Calu3 (cell line): Measurements from ENCODE around the gene CATSPERB. TPM values are rescaled to one million over a fixed set of nuclear protein-coding genes. Genes with fewer than 3 reads are reported as not detected.

Experiments
- BruUV-seq: library from RNA; stranded (reverse); fragments of 400-500 nt; replicated peaks from 2 replicates; lab custom pipeline; 2021; lab: Mats Ljungman, UMichigan
- CTCF ChIA-PET: fragments of 300-600 bp; sonication (Branson Sonifier 250); formaldehyde crosslinking; loops from one replicate; lab custom pipeline; 2022; ENCODE audit warnings: antibody characterized with exemption; lab: Charles Lee
- DNase-seq: peaks from one replicate; pipeline ENCODE4 v3.0.0; 2022
- H3K27ac Mint-ChIP-seq: one replicate; pipeline ENCODE4 v1.8.0; 2022; ENCODE audit warnings: mixed read lengths; ENCODE audit not compliant: unreplicated experiment
- H3K27me3 Mint-ChIP-seq: one replicate; pipeline ENCODE4 v1.8.0; 2022; ENCODE audit warnings: mixed read lengths; ENCODE audit not compliant: unreplicated experiment
- H3K36me3 Mint-ChIP-seq: one replicate; pipeline ENCODE4 v1.8.0; 2022; ENCODE audit warnings: mild to moderate bottlenecking, moderate library complexity, mixed read lengths; ENCODE audit not compliant: insufficient read depth, unreplicated experiment
- H3K4me1 Mint-ChIP-seq: one replicate; pipeline ENCODE4 v1.8.0; 2022; ENCODE audit warnings: mild to moderate bottlenecking, low read depth, mixed read lengths; ENCODE audit not compliant: unreplicated experiment
- H3K4me3 Mint-ChIP-seq: one replicate; pipeline ENCODE4 v1.8.0; 2022; ENCODE audit warnings: mild to moderate bottlenecking, low read depth, moderate library complexity, mixed read lengths; ENCODE audit not compliant: unreplicated experiment
- H3K9me3 Mint-ChIP-seq: one replicate; pipeline ENCODE4 v1.8.0; 2022; ENCODE audit warnings: low read depth, mixed read lengths; ENCODE audit not compliant: unreplicated experiment
- CTCF ChIP-seq: fragments of 200-600 bp; IDR thresholded peaks from one replicate; pipeline ENCODE4 v1.8.0; 2022; ENCODE audit warnings: antibody characterized with exemption; ENCODE audit not compliant: unreplicated experiment
- intact Hi-C: fragments of 100-400 bp; cut with micrococcal nuclease; formaldehyde crosslinking; loops from one replicate; pipeline ENCODE4 v1.10.0; 2022; ENCODE audit not compliant: unreplicated experiment
- total RNA-seq: library from RNA; stranded (reverse); gene quantifications from 2 replicates; pipeline ENCODE4 v1.2.3, GENCODE V29; 2022

CATSPERB gene
- total RNA-seq, 1 experiment from 2014 or later, result 10.2 TPM

GRCh38 chr14:91586410-91586809, 145.5 kb downstream of the CATSPERB start:
- no peaks in the 10 kb centered on the region for H3K27me3 Mint-ChIP-seq
- no peak for TF ChIP-seq CTCF
- no peak for DNase-seq
- no peak overlapping the region for H3K27ac Mint-ChIP-seq
- no peak overlapping the region for H3K4me3 Mint-ChIP-seq
- CTCF ChIA-PET, result no interaction called here
- no TSS peak for BruUV-seq
- intact Hi-C loops, result no loop called here
- peaks cover 2% of the 10 kb centered on the region for H3K9me3 Mint-ChIP-seq
- peaks cover 14% of the 10 kb centered on the region for H3K4me1 Mint-ChIP-seq
- no peaks in the 10 kb centered on the region for H3K36me3 Mint-ChIP-seq

GRCh38 chr14:91585856-91586255, 146.0 kb downstream of the CATSPERB start:
- H3K4me1 Mint-ChIP-seq, result peaks cover 14% of the 10 kb centered on the region
- H3K4me3 Mint-ChIP-seq, result no peak overlapping the region
- no peak for DNase-seq
- no peak overlapping the region for H3K27ac Mint-ChIP-seq
- intact Hi-C loops, result no loop called here
- no TSS peak for BruUV-seq
- H3K27me3 Mint-ChIP-seq, result no peaks in the 10 kb centered on the region
- H3K36me3 Mint-ChIP-seq, result no peaks in the 10 kb centered on the region
- no peak for TF ChIP-seq CTCF
- peaks cover 2% of the 10 kb centered on the region for H3K9me3 Mint-ChIP-seq
- CTCF ChIA-PET, result interaction anchor here (0.6 kb wide), 1 partner anchor 558 kb away, joined by 3 read pairs; no protein-coding TSS in a partner anchor

- no peak for TF ChIP-seq CTCF
- Mint-ChIP-seq H3K27ac (no peak overlapping the region), H3K4me3 (no peak overlapping the region), H3K36me3 (no peaks in the 10 kb centered on the region), H3K4me1 (peaks cover 14% of the 10 kb centered on the region), H3K9me3 (peaks cover 2% of the 10 kb centered on the region), H3K27me3 (no peaks in the 10 kb centered on the region)
- DNase-seq, result no peak
- CTCF ChIA-PET, result no interaction called here
- intact Hi-C loops, result no loop called here
- BruUV-seq, result no TSS peak
Observed at GRCh38 chr14:91582761-91583160, 149.1 kb downstream of the CATSPERB start.

- Mint-ChIP-seq H3K36me3 (no peaks in the 10 kb centered on the region), H3K27me3 (no peaks in the 10 kb centered on the region), H3K27ac (no peak overlapping the region), H3K4me1 (peaks cover 5% of the 10 kb centered on the region), H3K9me3 (peaks cover 2% of the 10 kb centered on the region), H3K4me3 (no peak overlapping the region)
- CTCF ChIA-PET, result no interaction called here
- TF ChIP-seq CTCF, result no peak
- intact Hi-C loops, result no loop called here
- no peak for DNase-seq
- BruUV-seq, result no TSS peak
Observed at GRCh38 chr14:91580876-91581577, 150.9 kb downstream of the CATSPERB start.
